IMR-90 (cell line): ENCODE data around the gene EBF3.

Experiments used
- MXI1 ChIP-seq: IDR thresholded peaks from 2 replicates; pipeline ENCODE4 v1.6.1; 2012; ENCODE audit warnings: low read depth, mild to moderate bottlenecking, low read length, moderate library complexity, borderline replicate concordance
- POLR2A ChIP-seq: IDR thresholded peaks from 2 replicates; pipeline ENCODE4 v1.6.1; 2012; ENCODE audit warnings: mild to moderate bottlenecking, low read depth, low read length
- RAD21 ChIP-seq: IDR thresholded peaks from 2 replicates; pipeline ENCODE4 v1.6.1; 2012; ENCODE audit warnings: low read length, improper control_type of control experiment
- RCOR1 ChIP-seq: IDR thresholded peaks from 2 replicates; pipeline ENCODE4 v1.6.1; 2012; ENCODE audit warnings: mild to moderate bottlenecking, low read length, improper control_type of control experiment; ENCODE audit not compliant: insufficient replicate concordance
- TF ChIP-seq, protein P1 (sequence below): fragments of 150-350 bp; IDR thresholded peaks from 2 replicates; pipeline ENCODE4 v1.6.1; 2016; ENCODE audit warnings: low read depth, mild to moderate bottlenecking, low read length, moderate library complexity, borderline replicate concordance
- TF ChIP-seq, protein P2 (sequence below): conservative IDR thresholded peaks from 2 replicates; pipeline ENCODE4 v1.5.1; 2012; ENCODE audit warnings: mild to moderate bottlenecking, low read depth, low read length, improper control_type of control experiment

DNA sequence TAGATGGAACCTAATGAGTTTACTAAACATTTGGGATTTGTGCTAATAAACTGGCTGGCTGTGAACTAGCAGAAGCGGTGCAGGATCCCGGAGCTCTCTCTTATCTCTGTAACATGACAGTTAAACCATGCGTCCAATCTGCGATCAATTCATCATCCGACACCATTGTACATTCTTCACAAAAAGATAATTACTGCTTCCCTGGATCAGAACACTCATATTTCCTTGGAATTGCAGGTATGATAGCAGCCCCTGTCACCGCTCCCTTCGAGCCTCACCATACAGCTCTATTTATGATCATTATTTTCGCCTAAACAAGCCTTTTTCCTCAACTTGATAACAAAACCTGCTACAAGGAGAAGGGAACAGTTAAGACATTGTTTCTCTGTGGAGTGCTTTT, 18.5 kb downstream of the EBF3 start:
- no peak for TF ChIP-seq RAD21
- no peak for TF ChIP-seq POLR2A
- no peak for TF ChIP-seq RCOR1
- TF ChIP-seq, protein P1, sequence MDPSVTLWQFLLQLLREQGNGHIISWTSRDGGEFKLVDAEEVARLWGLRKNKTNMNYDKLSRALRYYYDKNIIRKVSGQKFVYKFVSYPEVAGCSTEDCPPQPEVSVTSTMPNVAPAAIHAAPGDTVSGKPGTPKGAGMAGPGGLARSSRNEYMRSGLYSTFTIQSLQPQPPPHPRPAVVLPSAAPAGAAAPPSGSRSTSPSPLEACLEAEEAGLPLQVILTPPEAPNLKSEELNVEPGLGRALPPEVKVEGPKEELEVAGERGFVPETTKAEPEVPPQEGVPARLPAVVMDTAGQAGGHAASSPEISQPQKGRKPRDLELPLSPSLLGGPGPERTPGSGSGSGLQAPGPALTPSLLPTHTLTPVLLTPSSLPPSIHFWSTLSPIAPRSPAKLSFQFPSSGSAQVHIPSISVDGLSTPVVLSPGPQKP: no peak
- TF ChIP-seq, protein P2, sequence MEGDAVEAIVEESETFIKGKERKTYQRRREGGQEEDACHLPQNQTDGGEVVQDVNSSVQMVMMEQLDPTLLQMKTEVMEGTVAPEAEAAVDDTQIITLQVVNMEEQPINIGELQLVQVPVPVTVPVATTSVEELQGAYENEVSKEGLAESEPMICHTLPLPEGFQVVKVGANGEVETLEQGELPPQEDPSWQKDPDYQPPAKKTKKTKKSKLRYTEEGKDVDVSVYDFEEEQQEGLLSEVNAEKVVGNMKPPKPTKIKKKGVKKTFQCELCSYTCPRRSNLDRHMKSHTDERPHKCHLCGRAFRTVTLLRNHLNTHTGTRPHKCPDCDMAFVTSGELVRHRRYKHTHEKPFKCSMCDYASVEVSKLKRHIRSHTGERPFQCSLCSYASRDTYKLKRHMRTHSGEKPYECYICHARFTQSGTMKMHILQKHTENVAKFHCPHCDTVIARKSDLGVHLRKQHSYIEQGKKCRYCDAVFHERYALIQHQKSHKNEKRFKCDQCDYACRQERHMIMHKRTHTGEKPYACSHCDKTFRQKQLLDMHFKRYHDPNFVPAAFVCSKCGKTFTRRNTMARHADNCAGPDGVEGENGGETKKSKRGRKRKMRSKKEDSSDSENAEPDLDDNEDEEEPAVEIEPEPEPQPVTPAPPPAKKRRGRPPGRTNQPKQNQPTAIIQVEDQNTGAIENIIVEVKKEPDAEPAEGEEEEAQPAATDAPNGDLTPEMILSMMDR: no peak
- TF ChIP-seq MXI1: no peak
